CD4-positive, alpha-beta T cell treated with Interferon alpha-2 for 1 hour (primary cell): ENCODE results near the gene COL5A2.

Source experiments
- DNase-seq, 2 donors: peaks; one replicate each; pipeline ENCODE4 v3.0.0-alpha.2; 2020 to 2022

COL5A2 gene

GRCh38 chr2:188984680-188985079 is 194.9 kb downstream of the COL5A2 start:
- DNase-seq = no peak

GRCh38 chr2:188984065-188984491 is 195.5 kb downstream of the COL5A2 start:
- DNase-seq = no peak

- DNase-seq = no peak
Observed at GRCh38 chr2:188983427-188984064, 196.0 kb downstream of the COL5A2 start.
